Tibial nerve (tissue), 4 donors: Measurements from ENCODE around the gene PLA2G6. TPM values are rescaled to one million over a fixed set of nuclear protein-coding genes. Genes with fewer than 3 reads are reported as not detected.

Source experiments
- DNase-seq, 2 donors: peaks; one replicate each; pipeline ENCODE4 v3.0.0-alpha.2; 2019; ENCODE audit warnings: low spot score in 2 of 2
- H3K27ac ChIP-seq, 4 donors: fragments of 200-600 bp; sonication (generic) in 3 of 4; one replicate each; pipeline ENCODE4 v1.5.1; 2017 to 2019; ENCODE audit warnings: mild to moderate bottlenecking in 1 of 4
- H3K27me3 ChIP-seq, 2 donors: fragments of 200-600 bp; sonication (generic) in 1 of 2; one replicate each; pipeline versions ENCODE4 v1.5.1 to v1.6.0; 2017 to 2019
- H3K36me3 ChIP-seq, 3 donors: fragments of 200-600 bp; sonication (generic); one replicate each; pipeline ENCODE4 v1.5.1; 2018 to 2019
- H3K4me1 ChIP-seq, 4 donors: fragments of 200-600 bp; sonication (generic) in 3 of 4; one replicate each; pipeline ENCODE4 v1.5.1; 2017 to 2019
- H3K4me3 ChIP-seq, 4 donors: fragments of 200-600 bp; sonication (generic) in 3 of 4; one replicate each; pipeline ENCODE4 v1.5.1; 2017 to 2019; ENCODE audit warnings: mild to moderate bottlenecking in 1 of 4, moderate library complexity in 1 of 4
- H3K9me3 ChIP-seq, 4 donors: fragments of 200-600 bp; sonication (generic) in 3 of 4; one replicate each; pipeline ENCODE4 v1.5.1; 2017 to 2019
- EP300 ChIP-seq, 2 donors: sonication (generic); formaldehyde crosslinking; IDR thresholded peaks; one replicate each; pipeline ENCODE4 v1.6.1; 2017; ENCODE audit warnings: antibody characterized with exemption in 2 of 2, mild to moderate bottlenecking in 1 of 2
- POLR2A ChIP-seq, 2 donors: fragments of 450-650 bp; IDR thresholded peaks; one replicate each; pipeline ENCODE4 v1.6.1; 2017; ENCODE audit warnings: antibody characterized with exemption in 2 of 2, mild to moderate bottlenecking in 2 of 2, moderate library complexity in 2 of 2
- WGBS, 2 donors: methylation state at CpG; one replicate each; pipeline ENCODE4 v1.1.5; 2018; 5-methylcytosine and 5-hydroxymethylcytosine counted together
- total RNA-seq, 4 donors: library from RNA; depleted of rRNA; stranded (reverse); fragments of >200 nt; gene quantifications; one replicate each; pipeline ENCODE4 v1.1.0, GENCODE V29; 2016
- TF ChIP-seq, protein P1 (sequence below), 5 experiments: fragments of 200-600 bp in 3 of 5; fragments of 450-650 bp in 2 of 5; sonication (generic) in 3 of 5; IDR thresholded peaks; one replicate each; pipeline ENCODE4 v1.5.1; 2016 to 2019; ENCODE audit warnings: antibody characterized with exemption in 5 of 5, mild to moderate bottlenecking in 3 of 5, moderate library complexity in 2 of 5

Gene PLA2G6
- total RNA-seq, 4 donors from 2014 or later, result 48.5 to 60.3 (median 55.1) TPM

DNA sequence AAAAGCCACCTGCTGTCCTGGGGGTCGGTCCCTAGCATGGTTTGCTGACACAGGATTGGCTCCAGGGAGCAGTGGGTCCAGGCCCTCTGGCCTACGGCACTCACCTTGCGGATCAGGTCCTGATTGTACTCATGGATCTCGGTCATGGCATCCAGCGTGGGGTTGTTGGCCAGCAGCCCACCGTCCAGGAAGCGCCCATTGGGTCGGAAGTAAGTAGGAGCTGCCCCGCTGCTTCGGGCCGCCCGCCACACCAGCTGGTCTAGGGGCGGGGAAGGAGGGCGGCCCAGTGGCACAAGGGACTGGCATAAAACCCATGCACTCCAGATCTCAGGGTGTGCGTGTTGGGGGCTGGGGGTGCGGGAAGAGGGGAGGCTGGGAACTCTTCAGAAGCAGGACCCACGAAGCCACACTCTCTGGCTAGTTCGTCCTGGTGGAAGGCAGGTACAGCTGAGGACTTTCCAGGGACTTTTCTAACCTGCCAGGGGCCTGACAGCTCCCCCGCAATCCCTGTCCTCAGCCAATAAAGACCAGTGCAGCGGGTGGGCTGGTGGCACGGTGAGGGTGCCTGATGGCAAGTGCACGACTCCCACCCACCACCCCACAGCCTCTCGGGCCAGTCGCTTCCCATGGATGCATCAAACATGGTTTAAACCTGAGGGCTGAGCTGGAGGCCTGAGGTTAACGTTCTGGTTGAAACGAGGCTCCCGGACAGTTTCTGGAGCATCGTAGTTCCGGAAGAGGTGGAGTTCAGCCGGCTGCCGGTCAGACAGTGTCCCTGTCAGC is 66.0 kb downstream of the PLA2G6 start:
- no peak for DNase-seq
- Histone ChIP-seq H3K27ac (no peak overlapping the region), H3K27me3 (no peaks in the 10 kb centered on the region), H3K9me3 (no peaks in the 10 kb centered on the region), H3K4me3 (no peak overlapping the region), H3K4me1 (peaks cover 0 to 29% (median 6%) of the 10 kb centered on the region in 4 donors), H3K36me3 (peaks cover 0 to 38% (median 0%) of the 10 kb centered on the region in 3 donors)
- no peak for TF ChIP-seq POLR2A (IDR thresholded peaks at IDR 0.05)
- TF ChIP-seq, protein P1, sequence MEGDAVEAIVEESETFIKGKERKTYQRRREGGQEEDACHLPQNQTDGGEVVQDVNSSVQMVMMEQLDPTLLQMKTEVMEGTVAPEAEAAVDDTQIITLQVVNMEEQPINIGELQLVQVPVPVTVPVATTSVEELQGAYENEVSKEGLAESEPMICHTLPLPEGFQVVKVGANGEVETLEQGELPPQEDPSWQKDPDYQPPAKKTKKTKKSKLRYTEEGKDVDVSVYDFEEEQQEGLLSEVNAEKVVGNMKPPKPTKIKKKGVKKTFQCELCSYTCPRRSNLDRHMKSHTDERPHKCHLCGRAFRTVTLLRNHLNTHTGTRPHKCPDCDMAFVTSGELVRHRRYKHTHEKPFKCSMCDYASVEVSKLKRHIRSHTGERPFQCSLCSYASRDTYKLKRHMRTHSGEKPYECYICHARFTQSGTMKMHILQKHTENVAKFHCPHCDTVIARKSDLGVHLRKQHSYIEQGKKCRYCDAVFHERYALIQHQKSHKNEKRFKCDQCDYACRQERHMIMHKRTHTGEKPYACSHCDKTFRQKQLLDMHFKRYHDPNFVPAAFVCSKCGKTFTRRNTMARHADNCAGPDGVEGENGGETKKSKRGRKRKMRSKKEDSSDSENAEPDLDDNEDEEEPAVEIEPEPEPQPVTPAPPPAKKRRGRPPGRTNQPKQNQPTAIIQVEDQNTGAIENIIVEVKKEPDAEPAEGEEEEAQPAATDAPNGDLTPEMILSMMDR (IDR thresholded peaks at IDR 0.05), result no peak
- no peak for TF ChIP-seq EP300 (IDR thresholded peaks at IDR 0.05)
- 93 to 94% methylated on average over 30 to 31 of the region's 31 CpGs for WGBS, 2 donors

DNA sequence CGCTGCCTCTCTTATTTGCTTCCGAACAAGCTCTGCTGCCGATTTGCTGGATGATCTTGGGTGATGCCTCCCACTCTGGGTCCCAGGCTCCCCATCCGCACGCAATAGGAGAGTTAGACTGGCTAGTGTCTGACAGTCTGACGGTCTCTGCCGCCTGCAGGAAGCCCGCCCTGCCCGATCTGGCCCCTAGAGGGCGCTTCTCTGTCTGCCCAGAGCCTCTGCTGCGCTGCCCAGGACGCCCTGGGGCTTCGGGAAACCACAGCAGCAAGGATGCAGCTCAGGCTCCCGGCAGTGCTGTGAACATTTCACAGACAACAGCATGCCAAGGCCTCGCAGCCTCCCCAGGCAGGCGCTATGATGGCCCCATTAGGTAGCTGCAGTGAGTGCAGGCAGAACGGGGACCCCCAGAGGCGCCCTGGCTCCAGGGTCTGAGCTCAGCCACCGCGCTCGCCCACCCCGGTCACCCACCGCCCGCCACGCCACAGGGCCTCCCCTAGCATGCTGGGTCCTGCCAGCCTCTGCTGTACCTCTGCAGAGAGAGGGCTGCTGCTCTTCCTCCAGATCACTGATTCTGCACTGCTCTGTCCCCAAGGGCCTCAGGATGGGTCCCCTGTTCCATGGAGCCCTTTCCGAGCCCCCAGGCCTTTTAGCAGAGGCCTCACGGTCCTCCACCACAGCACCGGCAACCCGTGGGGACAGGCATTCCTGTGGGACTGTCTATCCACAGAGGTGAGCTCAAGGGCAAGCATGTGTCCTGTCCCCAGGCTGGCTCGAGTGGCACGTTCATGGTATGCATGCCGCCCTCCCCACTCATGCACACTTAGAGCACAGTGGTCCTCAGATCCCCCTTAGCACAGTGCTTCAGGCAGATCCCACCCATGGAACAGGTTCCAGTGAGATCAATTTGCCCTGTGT is 66.9 kb downstream of the PLA2G6 start:
- no peaks in the 10 kb centered on the region for H3K9me3 ChIP-seq
- peaks cover 0 to 33% (median 7%) of the 10 kb centered on the region in 4 donors for H3K4me1 ChIP-seq
- TF ChIP-seq POLR2A (IDR thresholded peaks at IDR 0.05) (no peak), EP300 (IDR thresholded peaks at IDR 0.05) (peak in 1 of 2 donors; percentile 50)
- TF ChIP-seq, protein P1 (IDR thresholded peaks at IDR 0.05), result peak; percentile 87 to 93 (median 91)
- DNase-seq, result peak; percentile 78 to 88
- no peaks in the 10 kb centered on the region for H3K27me3 ChIP-seq
- peak overlapping the region in 1 of 4 donors; percentile 29 for H3K27ac ChIP-seq
- 42 to 63% methylated on average over 21 of the region's 32 CpGs for WGBS, 2 donors
- H3K4me3 ChIP-seq, result no peak overlapping the region
- H3K36me3 ChIP-seq, result peaks cover 0 to 31% (median 0%) of the 10 kb centered on the region in 3 donors

DNA sequence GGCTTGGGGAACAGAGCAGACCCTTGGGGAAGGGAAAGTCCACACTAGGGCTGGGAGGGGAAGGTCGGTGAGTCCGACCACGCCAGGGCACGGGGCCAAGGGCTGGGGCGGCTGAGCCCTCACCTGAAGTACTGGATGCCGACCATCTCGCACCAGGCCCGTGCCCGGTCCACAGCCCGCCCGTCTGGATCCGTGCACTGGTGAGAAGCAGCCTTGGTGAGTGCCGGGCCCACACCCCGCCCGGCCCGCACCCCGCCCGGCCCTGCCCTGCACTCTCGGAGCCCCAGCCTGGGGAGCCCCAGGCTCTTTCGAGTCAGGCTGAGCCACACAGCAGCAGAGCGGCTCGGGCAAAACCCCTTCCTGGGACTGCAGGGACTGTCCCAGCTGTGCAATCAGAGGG is 69.2 kb downstream of the PLA2G6 start:
- H3K9me3 ChIP-seq, result no peaks in the 10 kb centered on the region
- H3K36me3 ChIP-seq, result peaks cover 0 to 24% (median 0%) of the 10 kb centered on the region in 3 donors
- peaks cover 0 to 47% (median 13%) of the 10 kb centered on the region in 4 donors for H3K4me1 ChIP-seq
- no peak overlapping the region for H3K4me3 ChIP-seq
- 69 to 76% methylated on average over 5 to 8 of the region's 22 CpGs for WGBS, 2 donors
- peak overlapping the region in 1 of 4 donors; percentile 65 for H3K27ac ChIP-seq
- TF ChIP-seq EP300 (IDR thresholded peaks at IDR 0.05), result no peak
- no peak for TF ChIP-seq POLR2A (IDR thresholded peaks at IDR 0.05)
- TF ChIP-seq, protein P1 (IDR thresholded peaks at IDR 0.05), result no peak
- no peaks in the 10 kb centered on the region for H3K27me3 ChIP-seq
- DNase-seq, result no peak

DNA sequence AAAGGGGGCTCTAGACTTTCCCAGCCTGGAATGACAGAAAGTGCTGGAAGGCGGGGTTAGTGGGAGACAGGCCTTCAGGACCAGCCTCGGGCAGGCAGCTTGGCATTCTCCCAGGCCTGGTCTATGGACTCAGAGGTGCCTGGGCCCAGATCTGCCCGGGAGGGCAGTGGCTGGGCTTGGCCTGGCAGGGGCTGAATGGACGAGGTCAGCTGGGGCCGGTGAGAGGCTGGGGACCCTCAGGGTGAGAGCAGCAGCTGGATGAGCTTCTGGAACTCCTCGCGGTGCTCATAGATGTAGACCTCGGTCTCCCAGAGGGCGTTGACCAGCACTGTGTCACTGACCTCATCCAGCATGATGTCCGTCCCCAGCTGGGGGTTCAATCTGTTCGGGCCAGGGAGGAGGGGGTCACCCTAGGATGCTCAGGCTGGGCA is 69.7 kb downstream of the PLA2G6 start:
- DNase-seq, result no peak
- WGBS, 2 donors, result 42 to 48% methylated on average over 8 to 9 of the region's 11 CpGs
- TF ChIP-seq, protein P1 (IDR thresholded peaks at IDR 0.05), result no peak
- Histone ChIP-seq H3K36me3 (peaks cover 0 to 24% (median 0%) of the 10 kb centered on the region in 3 donors), H3K9me3 (no peaks in the 10 kb centered on the region), H3K27me3 (no peaks in the 10 kb centered on the region), H3K4me3 (no peak overlapping the region), H3K4me1 (peaks cover 0 to 47% (median 13%) of the 10 kb centered on the region in 4 donors), H3K27ac (peak overlapping the region in 1 of 4 donors; percentile 65)
